Cardiac muscle cell (in vitro differentiated cells and primary cell): Measurements from ENCODE around the gene PRRT4. TPM values are rescaled to one million over a fixed set of nuclear protein-coding genes. Genes with fewer than 3 reads are reported as not detected.

Experiments used
- DNase-seq, 2 donors: peaks; one replicate each; pipeline versions ENCODE4 v3.0.0 to v3.0.0-alpha.2; 2010 to 2017; ENCODE audit warnings: low read depth in 1 of 2, low spot score in 1 of 2
- H3K27ac ChIP-seq: fragments of 200-600 bp; sonication (generic); 2 replicates; pipeline ENCODE4 v1.5.1; 2016
- H3K27me3 ChIP-seq: fragments of 200-600 bp; sonication (generic); 2 replicates; pipeline ENCODE4 v1.6.0; 2016; ENCODE audit warnings: control low read depth
- H3K36me3 ChIP-seq: fragments of 200-600 bp; sonication (generic); 2 replicates; pipeline ENCODE4 v1.5.1; 2016; ENCODE audit warnings: control low read depth
- H3K4me1 ChIP-seq: fragments of 200-600 bp; sonication (generic); 2 replicates; pipeline ENCODE4 v1.8.1; 2017; ENCODE audit warnings: low read depth, mild to moderate bottlenecking, mixed run types
- H3K4me3 ChIP-seq: fragments of 200-600 bp; sonication (generic); 2 replicates; pipeline ENCODE4 v1.5.1; 2016; ENCODE audit warnings: mild to moderate bottlenecking
- H3K9me3 ChIP-seq: fragments of 200-600 bp; sonication (generic); 2 replicates; pipeline ENCODE4 v1.5.1; 2017; ENCODE audit warnings: low read depth, mild to moderate bottlenecking, control low read depth
- polyA plus RNA-seq: library from polyadenylated mRNA; unstranded; fragments of >200 nt; fragmentation: Nextera tagmentation; extraction: Ambion mirVana; gene quantifications from 2 replicates; pipeline ENCODE4 v1.2.1, GENCODE V29; 2016
- total RNA-seq: library from RNA; depleted of rRNA; stranded (reverse); fragments of >200 nt; gene quantifications from 2 replicates; pipeline ENCODE4 v1.2.3, GENCODE V29; 2016
- TF ChIP-seq, protein P1 (sequence below): IDR thresholded peaks from 2 replicates; pipeline ENCODE4 v1.5.1; 2012; ENCODE audit warnings: low read depth, mild to moderate bottlenecking, low read length

Gene PRRT4
- total and polyA plus RNA-seq, 2 experiments from 2014 or later: 13.2 to 26.6 TPM

DNA sequence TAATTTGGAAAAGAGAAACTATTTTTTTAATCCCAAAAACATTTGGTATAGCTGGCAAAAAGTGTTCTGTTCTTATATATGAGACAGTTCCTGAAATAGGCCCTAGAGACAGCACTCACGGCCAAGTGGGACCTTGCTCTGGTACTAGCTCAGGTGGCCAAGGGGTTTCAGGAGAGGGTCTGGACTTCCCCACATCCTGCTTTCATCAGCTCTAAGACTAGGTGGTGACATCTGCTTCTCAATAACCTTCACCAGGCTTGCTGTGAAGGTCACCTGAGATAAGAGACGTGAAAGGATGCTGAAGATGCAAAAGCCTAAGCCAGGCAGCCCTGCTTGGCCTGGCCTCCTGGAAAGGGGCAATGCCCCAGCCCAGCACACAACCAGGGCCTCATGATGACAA lies 58.4 kb downstream of the PRRT4 start:
- no peaks in the 10 kb centered on the region for H3K27me3 ChIP-seq
- TF ChIP-seq, protein P1, sequence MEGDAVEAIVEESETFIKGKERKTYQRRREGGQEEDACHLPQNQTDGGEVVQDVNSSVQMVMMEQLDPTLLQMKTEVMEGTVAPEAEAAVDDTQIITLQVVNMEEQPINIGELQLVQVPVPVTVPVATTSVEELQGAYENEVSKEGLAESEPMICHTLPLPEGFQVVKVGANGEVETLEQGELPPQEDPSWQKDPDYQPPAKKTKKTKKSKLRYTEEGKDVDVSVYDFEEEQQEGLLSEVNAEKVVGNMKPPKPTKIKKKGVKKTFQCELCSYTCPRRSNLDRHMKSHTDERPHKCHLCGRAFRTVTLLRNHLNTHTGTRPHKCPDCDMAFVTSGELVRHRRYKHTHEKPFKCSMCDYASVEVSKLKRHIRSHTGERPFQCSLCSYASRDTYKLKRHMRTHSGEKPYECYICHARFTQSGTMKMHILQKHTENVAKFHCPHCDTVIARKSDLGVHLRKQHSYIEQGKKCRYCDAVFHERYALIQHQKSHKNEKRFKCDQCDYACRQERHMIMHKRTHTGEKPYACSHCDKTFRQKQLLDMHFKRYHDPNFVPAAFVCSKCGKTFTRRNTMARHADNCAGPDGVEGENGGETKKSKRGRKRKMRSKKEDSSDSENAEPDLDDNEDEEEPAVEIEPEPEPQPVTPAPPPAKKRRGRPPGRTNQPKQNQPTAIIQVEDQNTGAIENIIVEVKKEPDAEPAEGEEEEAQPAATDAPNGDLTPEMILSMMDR: no peak
- no peak for DNase-seq
- H3K4me1 ChIP-seq: no peaks in the 10 kb centered on the region
- H3K27ac ChIP-seq: no peak overlapping the region
- no peaks in the 10 kb centered on the region for H3K9me3 ChIP-seq
- no peak overlapping the region for H3K4me3 ChIP-seq
- peaks cover 17% of the 10 kb centered on the region for H3K36me3 ChIP-seq

DNA sequence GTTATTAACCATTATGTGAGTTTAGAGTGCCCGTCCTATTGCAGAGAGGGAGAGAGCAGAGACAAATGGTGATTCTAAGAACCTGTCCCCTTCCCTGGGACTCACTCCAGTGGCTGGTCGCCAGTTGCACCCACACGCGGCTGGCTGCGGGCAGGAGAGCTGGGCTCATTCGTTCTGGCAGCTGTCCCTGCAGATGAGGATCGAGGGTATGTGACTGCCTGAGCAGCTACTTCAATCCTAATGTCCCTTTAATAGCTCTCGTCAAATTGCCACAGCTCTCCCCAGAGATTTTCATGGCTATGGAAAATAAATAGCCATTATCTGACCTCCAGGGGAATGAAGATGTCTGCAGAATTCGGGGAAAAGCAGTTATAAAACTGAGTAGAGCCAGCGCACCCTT lies 59.4 kb downstream of the PRRT4 start:
- Histone ChIP-seq H3K36me3 (peaks cover 16% of the 10 kb centered on the region), H3K27ac (no peak overlapping the region), H3K27me3 (no peaks in the 10 kb centered on the region), H3K4me3 (no peak overlapping the region), H3K9me3 (no peaks in the 10 kb centered on the region), H3K4me1 (no peaks in the 10 kb centered on the region)
- TF ChIP-seq, protein P1: no peak
- no peak for DNase-seq

Other genes starting within 250 kb of the PRRT4 start
- not detected in 2 replicates for gene LEP, start 120.4 kb downstream of the PRRT4 start, total RNA-seq
- not detected in 2 replicates for gene LEP, start 120.4 kb downstream of the PRRT4 start, polyA plus RNA-seq
- gene RBM28, start 17.8 kb downstream of the PRRT4 start, total RNA-seq: 13.1 and 26.4 TPM in 2 replicates
- gene RBM28, start 17.8 kb downstream of the PRRT4 start, polyA plus RNA-seq: 23.0 and 33.5 TPM in 2 replicates
- gene IMPDH1, start 48.3 kb upstream of the PRRT4 start, total RNA-seq: 23.1 and 24.0 TPM in 2 replicates
- 20.5 and 27.5 TPM in 2 replicates for gene IMPDH1, start 48.3 kb upstream of the PRRT4 start, polyA plus RNA-seq
- 16.2 and 27.5 TPM in 2 replicates for gene HILPDA, start 94.2 kb upstream of the PRRT4 start, total RNA-seq
- gene HILPDA, start 94.2 kb upstream of the PRRT4 start, polyA plus RNA-seq: 48.7 and 56.0 TPM in 2 replicates
- gene METTL2B, start 115.1 kb upstream of the PRRT4 start, total RNA-seq: 27.9 and 32.2 TPM in 2 replicates
- 21.3 TPM in 2 replicates for gene METTL2B, start 115.1 kb upstream of the PRRT4 start, polyA plus RNA-seq